Heart left ventricle (tissue), 16 donors: ENCODE measurements around the gene NOS1AP. TPM values are rescaled to one million over a fixed set of nuclear protein-coding genes. Genes with fewer than 3 reads are reported as not detected.

Experiments
- ATAC-seq, 4 donors: fragments of 200-7000 bp; cut with Tn5 transposase; one replicate each; pipeline ENCODE4 v1.9.1; 2020 to 2022; ENCODE audit warnings: moderate library complexity in 4 of 4, mild to moderate bottlenecking in 3 of 4, moderate number of reproducible peaks in 1 of 4
- DNase-seq, 5 donors: peaks; one replicate each; pipeline ENCODE4 v3.0.0-alpha.2; 2020
- H3K27ac ChIP-seq, 12 donors: fragments of 200-600 bp; sonication (generic) in 4 of 12; one replicate each; pipeline versions ENCODE4 v1.5.0 to v1.8.0; 2016 to 2022; ENCODE audit warnings: mild to moderate bottlenecking in 2 of 12
- H3K27me3 ChIP-seq, 9 donors: fragments of 200-600 bp; sonication (generic) in 2 of 9; one replicate each; pipeline versions ENCODE4 v1.5.1 to v1.8.0; 2016 to 2022; ENCODE audit warnings: mild to moderate bottlenecking in 3 of 9
- H3K36me3 ChIP-seq, 9 donors: fragments of 200-600 bp; sonication (generic) in 2 of 9; one replicate each; pipeline versions ENCODE4 v1.5.0 to v1.8.0; 2018 to 2022; ENCODE audit warnings: mild to moderate bottlenecking in 2 of 9
- H3K4me1 ChIP-seq, 12 donors: fragments of 200-600 bp; sonication (generic) in 4 of 12; one replicate each; pipeline versions ENCODE4 v1.5.0 to v1.8.0; 2016 to 2022; ENCODE audit warnings: mild to moderate bottlenecking in 3 of 12
- H3K4me3 ChIP-seq, 12 donors: fragments of 200-600 bp; sonication (generic) in 4 of 12; one replicate each; pipeline versions ENCODE4 v1.5.0 to v1.8.0; 2017 to 2022; ENCODE audit warnings: mild to moderate bottlenecking in 9 of 12, moderate library complexity in 4 of 12
- H3K9me3 ChIP-seq, 12 donors: fragments of 200-600 bp; sonication (generic) in 4 of 12; one replicate each; pipeline versions ENCODE4 v1.5.0 to v1.8.0; 2016 to 2022; ENCODE audit warnings: mild to moderate bottlenecking in 1 of 12
- CTCF ChIP-seq, 12 donors: fragments of 200-600 bp; sonication (generic) in 4 of 12; IDR thresholded peaks; one replicate each; pipeline versions ENCODE4 v1.5.0 to v1.8.0; 2018 to 2022; ENCODE audit warnings: antibody characterized with exemption in 12 of 12, mild to moderate bottlenecking in 5 of 12
- POLR2A ChIP-seq, 2 donors: fragments of 450-650 bp; IDR thresholded peaks; one replicate each; pipeline ENCODE4 v1.6.1; 2017; ENCODE audit warnings: antibody characterized with exemption in 2 of 2, mild to moderate bottlenecking in 2 of 2, moderate library complexity in 2 of 2
- WGBS, 4 donors: extraction: QIAGEN DNeasy Blood & Tissue Kit in 2 of 4; methylation state at CpG; one replicate each; pipeline versions ENCODE4 v1.1.5 to v1.1.7; 2013 to 2018; 5-methylcytosine and 5-hydroxymethylcytosine counted together
- intact Hi-C, 10 donors: fragments of 100-400 bp; cut with DNase I; formaldehyde crosslinking; loops; one replicate each; pipeline versions ENCODE4 v1.11.1 to v1.14.2; 2022
- polyA plus RNA-seq, 2 donors: library from polyadenylated mRNA; stranded (reverse); fragments of 200-250 nt; gene quantifications; one replicate each; pipeline ENCODE4 v1.2.3, GENCODE V29; 2013
- total RNA-seq, 9 donors: library from RNA; depleted of rRNA in 2 of 9; stranded (reverse); fragments of >200 nt in 2 of 9; fragmentation: NEBNext Ultra II Directional in 3 of 9; extraction: Animal tissue kit (Norgen Biotek cat#: 25700) in 3 of 9; gene quantifications; one replicate each; pipeline versions ENCODE4 v1.1.0 to v1.2.4, GENCODE V29; 2016 to 2023
- donor health status: ischemic (EF 13 %, LVEDD 7.1; RV severe dilation, severe dysfunction).
- donor health status: healthy with polysubstance abuse.
- donor health status: DM: no; HTN: yes; CAD: no.
- donor health status: DM: no; HTN: no; CAD: no.
- donor health status: ischemic (EF 25% LVEDD 6.9; RV normal size, moderate dysfunction).
- donor health status: ischemic (EF 25% LVEDD 5.7; RV mildly dilated, moderate dysfunction).
- donor health status: healthy.
- donor health status: DM: yes; HTN: yes; CAD: no.
- donor health status: ischemic (EF 35%, LVEDD 5.7; RV mildly dilated, moderate dysfunction).
- donor health status: nonischemic (EF 11% LVEDD 7.7; RV severe dilation, severe dysfunction).
- donor health status: DM: yes; HTN: yes; CAD: no.
- donor health status: PGD.
- donor health status: ischemic (EF 29% LVEDD 5.4; RV normal size, mild dysfunction).
- donor health status: nonischemic (EF 23%, LVEDD 6.1; RV moderate dilation, normal function).

Gene NOS1AP
- total and polyA plus RNA-seq, 11 donors, result 1.1 to 6.4 (median 4.3) TPM

GRCh38 chr1:162397039-162397448 lies 327.6 kb downstream of the NOS1AP start:
- WGBS, 4 donors, result 78 to 87% (median 85%) methylated on average over 3 of the region's 3 CpGs
- no peak overlapping the region for H3K27ac ChIP-seq
- no peaks in the 10 kb centered on the region for H3K9me3 ChIP-seq
- H3K27me3 ChIP-seq, result peaks cover 0 to 34% (median 0%) of the 10 kb centered on the region in 9 donors
- no peaks in the 10 kb centered on the region for H3K36me3 ChIP-seq
- no peak for DNase-seq
- intact Hi-C loops, result no loop called here
- H3K4me3 ChIP-seq, result no peak overlapping the region
- TF ChIP-seq CTCF (IDR thresholded peaks at IDR 0.05), result no peak
- TF ChIP-seq POLR2A (IDR thresholded peaks at IDR 0.05), result no peak
- H3K4me1 ChIP-seq, result no peaks in the 10 kb centered on the region
- no peak for ATAC-seq

- Histone ChIP-seq H3K4me3 (no peak overlapping the region), H3K4me1 (no peaks in the 10 kb centered on the region), H3K27me3 (peaks cover 0 to 34% (median 0%) of the 10 kb centered on the region in 9 donors), H3K27ac (no peak overlapping the region), H3K9me3 (no peaks in the 10 kb centered on the region), H3K36me3 (no peaks in the 10 kb centered on the region)
- TF ChIP-seq POLR2A (IDR thresholded peaks at IDR 0.05) (no peak), CTCF (IDR thresholded peaks at IDR 0.05) (no peak)
- ATAC-seq (no peak), DNase-seq (no peak)
- intact Hi-C loops, result no loop called here
- 44 to 64% (median 53%) methylated on average over 3 of the region's 3 CpGs for WGBS, 4 donors
Observed at GRCh38 chr1:162397943-162398560, 328.6 kb downstream of the NOS1AP start.

DNA sequence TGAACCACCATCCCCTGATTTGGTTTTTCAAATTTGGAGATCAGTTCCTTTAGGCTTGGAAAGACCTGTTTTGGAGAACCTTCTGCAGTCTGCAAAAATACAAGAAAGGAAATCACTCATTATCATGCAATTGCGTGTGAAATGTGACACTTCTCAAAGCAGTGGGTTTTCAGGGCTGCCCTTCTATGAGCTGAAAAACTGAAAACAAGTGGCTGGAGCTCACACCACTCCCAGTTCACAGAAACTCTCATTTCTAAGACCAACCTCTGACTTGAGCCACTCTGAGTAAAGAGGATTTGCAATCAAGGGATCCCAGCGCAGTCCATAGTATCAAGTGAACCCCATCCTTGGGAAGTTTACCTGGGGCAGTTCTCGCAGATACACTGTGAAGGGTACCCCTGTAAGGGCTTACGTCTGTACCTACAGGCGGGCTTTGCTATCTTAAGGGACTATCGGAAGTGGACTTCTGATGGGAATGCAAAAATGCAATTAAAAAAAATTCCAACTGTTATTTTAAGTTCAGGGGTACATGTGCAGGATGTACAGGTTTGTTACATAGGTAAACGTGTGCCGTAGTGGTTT lies 329.6 kb downstream of the NOS1AP start:
- ATAC-seq (no peak), DNase-seq (no peak)
- 81 to 88% (median 84%) methylated on average over 8 of the region's 8 CpGs for WGBS, 4 donors
- peaks cover 0 to 30% (median 0%) of the 10 kb centered on the region in 9 donors for H3K27me3 ChIP-seq
- H3K27ac ChIP-seq, result no peak overlapping the region
- TF ChIP-seq POLR2A (IDR thresholded peaks at IDR 0.05) (no peak), CTCF (IDR thresholded peaks at IDR 0.05) (no peak)
- no peaks in the 10 kb centered on the region for H3K36me3 ChIP-seq
- H3K4me3 ChIP-seq, result no peak overlapping the region
- intact Hi-C loops, result no loop called here
- no peaks in the 10 kb centered on the region for H3K9me3 ChIP-seq
- H3K4me1 ChIP-seq, result no peaks in the 10 kb centered on the region

DNA sequence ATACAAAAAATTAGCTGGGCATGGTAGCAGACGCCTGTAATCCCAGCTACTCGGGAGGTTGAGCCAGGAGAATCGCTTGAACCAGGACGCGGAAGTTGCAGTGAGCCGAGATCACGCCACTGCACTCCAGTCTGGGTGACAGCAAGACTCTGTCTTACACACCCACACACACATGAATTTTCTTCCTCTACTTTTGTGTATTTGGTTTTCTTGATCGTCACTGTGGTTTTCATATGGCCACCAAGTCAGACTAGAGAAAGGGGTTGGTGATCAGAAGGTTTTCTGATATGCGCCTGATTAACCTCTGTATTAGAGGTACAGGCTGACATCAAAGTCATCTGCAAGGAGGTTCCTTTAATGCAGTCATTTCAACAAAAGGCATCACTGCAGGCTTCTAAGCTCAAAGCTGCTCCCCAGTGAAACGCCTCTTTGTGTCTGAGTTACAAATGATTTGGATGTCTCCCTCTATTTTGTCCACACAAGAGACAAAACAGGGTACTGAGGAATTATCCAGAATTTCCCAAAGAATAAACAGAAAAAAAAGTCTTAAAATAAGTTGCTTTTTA lies 331.4 kb downstream of the NOS1AP start:
- Histone ChIP-seq H3K4me1 (peaks cover 0 to 10% (median 0%) of the 10 kb centered on the region in 12 donors), H3K27ac (no peak overlapping the region), H3K4me3 (no peak overlapping the region), H3K9me3 (no peaks in the 10 kb centered on the region), H3K36me3 (no peaks in the 10 kb centered on the region), H3K27me3 (peaks cover 0 to 20% (median 0%) of the 10 kb centered on the region in 9 donors)
- TF ChIP-seq POLR2A (IDR thresholded peaks at IDR 0.05), result no peak
- TF ChIP-seq CTCF (IDR thresholded peaks at IDR 0.05), result no peak
- intact Hi-C loops, result no loop called here
- no peak for DNase-seq
- 87 to 92% (median 89%) methylated on average over 10 of the region's 10 CpGs for WGBS, 4 donors
- ATAC-seq, result no peak
